Embryonic facial prominence (tissue), 1 donor: ENCODE results near the gene SSRP1.
"Not testable (repeated sequence)": the region's sequence is repeated elsewhere in the genome, so short reads cannot be mapped to it uniquely, and the experiment has no call there.

Source experiments
- DNase-seq: peaks from one replicate; pipeline ENCODE4 v3.0.0-alpha.2; 2016; ENCODE audit errors: extremely low spot score

Gene SSRP1

DNA sequence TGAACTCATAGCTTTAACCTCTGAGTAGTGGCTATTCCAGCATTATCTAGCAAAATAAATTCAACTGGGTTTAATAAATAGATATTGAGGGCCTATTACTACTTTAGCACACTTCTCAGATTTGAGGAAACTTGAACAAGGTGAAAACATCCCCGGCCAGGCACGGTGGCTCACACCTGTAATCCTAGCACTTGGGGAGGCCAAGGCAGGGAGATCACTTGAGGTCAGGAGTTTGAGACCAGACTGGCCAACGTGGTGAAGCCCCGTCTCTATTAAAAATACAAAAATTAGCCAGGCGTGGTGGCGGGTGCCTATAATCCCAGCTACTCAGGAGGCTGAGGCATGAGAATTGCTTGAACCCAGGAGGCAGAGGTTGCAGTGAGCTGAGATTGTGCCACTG, 1.2 kb upstream of the SSRP1 start:
- not testable (repeated sequence) for DNase-seq

DNA sequence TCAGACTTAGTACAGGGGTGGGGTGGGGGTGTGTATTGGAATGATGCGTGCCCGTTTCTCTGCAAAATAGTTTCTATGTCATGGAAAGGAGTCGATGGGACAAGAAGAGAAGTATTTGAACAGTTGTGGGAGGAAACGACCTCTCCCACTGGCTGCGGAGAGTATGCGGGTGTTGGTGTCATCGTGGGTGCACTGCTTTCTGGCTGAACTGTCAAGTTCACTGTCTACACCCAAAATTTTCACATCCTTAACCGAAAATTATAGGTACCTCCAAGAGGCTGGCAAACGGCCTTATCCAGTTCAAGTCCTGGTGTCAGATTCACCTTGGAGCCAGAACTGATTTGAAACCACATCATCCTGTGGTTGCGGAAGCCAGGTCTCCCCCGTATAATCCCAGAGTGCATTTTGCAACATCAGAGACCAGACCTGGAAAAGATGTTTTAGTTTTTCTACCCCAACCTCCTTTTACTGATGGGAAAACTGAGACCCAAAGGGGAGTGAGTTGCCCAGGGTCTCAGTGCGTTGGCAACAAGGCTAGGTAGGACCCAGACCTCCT, 497 bp upstream of the SSRP1 start:
- no peak for DNase-seq

DNA sequence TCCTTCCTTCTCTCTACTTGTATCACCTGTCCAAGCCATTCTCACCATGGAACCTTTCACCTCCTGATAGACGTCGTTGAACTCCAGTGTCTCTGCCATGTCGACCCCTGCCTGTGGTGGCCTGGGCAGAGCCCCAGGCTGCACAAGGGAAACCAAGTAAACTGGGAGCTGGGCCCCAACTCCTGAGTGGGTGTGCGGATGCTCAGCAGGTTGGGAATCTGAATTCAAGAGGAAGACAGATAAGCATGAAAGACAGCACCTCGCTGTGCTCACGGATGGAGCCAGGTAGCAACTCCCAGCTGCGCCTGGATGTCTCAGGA, 709 bp downstream of the SSRP1 start:
- DNase-seq: no peak

DNA sequence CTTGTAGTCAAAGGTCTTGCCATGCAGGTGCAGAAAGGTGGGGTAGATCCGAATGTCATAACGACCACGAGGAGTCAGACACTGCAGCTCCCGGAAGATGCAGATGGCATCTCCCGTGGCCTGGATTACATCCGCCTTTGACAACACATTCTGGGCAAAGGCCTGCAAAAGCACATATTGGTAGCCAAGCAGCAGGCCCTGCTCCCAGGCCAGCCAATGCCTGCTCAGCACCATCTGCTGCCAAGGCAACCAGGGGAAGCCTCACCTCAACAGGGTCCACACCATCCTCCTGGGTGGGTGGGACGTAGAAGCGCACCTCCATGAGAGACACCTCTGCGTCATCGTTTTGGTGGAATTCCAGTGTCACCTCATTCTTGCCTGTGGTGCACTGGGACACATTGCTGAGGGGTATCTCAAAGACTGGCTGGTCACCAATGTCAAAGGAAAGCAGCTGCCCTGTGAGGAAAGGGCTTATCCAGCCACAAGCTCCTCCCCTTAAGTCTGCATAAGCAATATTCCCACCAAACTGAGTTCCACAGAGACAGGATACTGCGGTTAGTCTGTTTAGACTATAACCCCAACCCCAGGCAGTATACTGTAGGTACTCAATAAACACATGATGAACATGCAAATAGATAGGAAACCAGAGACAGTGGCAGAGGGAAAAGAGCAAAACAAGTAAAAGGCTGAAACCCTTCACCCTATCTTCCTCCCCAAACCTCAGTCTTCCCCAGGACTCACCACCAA, 2.8 kb downstream of the SSRP1 start:
- no peak for DNase-seq

DNA sequence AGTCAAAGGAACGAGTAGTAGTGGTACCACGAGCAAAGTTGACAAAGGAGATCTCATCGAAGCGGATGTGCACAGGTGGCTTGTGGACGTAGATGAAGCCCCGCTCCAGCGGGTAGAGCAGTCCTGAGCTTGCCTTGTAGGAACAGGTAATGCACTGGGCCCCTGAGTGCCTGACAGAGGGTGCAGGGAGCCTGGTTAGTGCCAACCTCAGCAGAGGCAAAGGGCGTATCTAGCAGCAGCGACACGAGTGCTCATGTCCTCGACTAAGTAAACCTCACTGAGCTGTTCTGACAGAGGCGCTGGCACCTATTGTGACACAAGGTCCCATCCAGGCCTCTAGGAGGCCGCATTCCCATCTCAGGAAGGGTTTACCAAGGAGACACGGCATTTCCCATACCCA, 4.0 kb downstream of the SSRP1 start:
- DNase-seq: no peak

DNA sequence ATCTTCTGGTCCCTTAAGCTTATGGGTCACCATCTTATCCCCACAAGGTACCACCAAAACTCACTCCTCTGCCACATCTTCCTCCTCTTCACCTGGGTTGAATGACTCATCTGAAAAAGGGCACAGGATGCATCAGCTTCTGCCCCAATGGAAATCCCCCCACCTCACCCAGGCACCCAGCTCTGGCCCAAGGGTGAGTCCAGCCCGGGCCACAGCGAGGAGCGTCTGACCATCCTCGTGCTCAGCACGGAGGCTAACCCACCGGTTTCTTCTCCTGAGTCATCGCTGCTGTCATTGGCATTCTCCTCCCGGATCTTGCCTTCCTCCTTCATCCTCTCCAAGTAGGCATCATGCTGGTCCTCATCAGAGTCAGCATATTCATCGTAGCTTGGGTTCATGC, 5.7 kb downstream of the SSRP1 start:
- no peak for DNase-seq

DNA sequence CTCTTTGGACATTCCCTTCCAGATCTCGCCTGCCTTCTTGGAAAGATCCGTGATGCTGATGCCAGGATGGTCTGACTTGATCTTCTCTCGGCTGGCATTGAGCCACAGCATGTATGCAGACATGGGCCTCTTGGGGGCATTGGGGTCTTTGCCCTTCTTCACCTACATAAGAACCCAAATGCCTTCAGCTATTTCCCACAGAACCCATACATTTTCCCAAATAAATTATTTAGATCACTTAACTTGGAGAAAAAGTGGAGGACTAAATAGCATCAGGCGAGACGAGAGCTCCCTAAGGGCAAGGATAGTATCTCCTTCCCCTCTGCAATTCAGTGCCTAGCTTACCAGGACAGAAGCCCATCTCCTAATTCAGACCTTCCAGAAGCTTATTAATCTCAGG, 8.0 kb downstream of the SSRP1 start:
- DNase-seq: no peak

DNA sequence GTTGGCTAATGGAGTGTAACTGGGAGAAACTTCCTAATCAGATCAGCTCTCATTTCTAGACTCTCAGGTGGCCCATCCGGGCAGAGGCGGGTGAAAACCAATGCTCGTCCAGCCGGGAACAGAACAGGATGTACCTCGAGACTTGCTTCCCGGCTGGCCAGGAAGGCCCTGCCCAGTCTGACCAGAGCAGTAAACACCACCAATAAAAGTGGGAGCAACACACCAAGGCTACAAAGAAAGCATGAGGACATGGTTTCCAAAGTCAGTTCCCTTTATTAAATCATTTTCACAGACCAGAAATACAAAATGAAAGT, 10.0 kb downstream of the SSRP1 start:
- no peak for DNase-seq

DNA sequence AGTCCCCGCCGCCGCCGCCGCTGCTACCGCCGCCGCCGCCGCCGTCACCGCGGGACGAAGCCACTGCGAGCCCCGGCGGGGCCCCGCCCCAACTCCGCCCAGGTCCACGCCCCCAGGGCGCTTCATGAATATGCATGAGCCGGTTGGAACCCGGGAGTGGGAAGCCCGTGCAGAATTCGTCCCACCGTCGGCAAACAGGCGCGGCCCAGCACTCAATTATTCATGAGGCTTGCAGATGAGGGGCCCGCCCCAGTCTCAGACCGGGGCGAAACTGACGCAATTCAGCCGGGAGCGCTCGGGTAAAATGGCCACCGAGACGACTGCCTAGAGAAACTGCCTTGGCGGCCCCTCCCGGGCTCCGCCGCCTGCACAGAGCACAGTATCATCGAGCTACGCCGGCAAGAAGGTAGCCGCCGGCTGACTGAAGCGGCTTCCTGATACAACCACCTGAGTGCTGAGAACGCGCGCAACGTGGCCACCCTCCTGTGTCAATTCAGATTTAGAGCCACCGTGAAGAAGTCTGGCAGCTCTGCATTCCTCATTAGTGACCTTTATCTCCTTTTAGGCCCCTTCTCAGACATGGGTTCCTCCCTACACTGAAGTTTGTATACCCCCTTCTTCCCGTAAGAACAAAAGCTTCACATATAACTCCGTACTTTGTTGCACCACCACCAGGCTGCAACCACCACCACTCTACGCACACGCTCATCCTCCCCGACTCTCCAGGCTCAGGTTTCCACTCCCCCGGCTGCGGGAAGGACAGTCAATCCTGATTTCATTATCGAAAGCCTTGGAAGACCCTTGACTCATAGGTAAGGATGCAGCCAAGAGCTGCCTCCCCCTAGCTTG, 10.6 kb downstream of the SSRP1 start, which contains the start of gene TNKS1BP1:
TSS of gene TNKS1BP1 (minus strand) at position 67 of the 849 bp plus-strand sequence. CDS start 3,067 bp downstream, outside the sequence.
- peak; percentile 97 for DNase-seq

DNA sequence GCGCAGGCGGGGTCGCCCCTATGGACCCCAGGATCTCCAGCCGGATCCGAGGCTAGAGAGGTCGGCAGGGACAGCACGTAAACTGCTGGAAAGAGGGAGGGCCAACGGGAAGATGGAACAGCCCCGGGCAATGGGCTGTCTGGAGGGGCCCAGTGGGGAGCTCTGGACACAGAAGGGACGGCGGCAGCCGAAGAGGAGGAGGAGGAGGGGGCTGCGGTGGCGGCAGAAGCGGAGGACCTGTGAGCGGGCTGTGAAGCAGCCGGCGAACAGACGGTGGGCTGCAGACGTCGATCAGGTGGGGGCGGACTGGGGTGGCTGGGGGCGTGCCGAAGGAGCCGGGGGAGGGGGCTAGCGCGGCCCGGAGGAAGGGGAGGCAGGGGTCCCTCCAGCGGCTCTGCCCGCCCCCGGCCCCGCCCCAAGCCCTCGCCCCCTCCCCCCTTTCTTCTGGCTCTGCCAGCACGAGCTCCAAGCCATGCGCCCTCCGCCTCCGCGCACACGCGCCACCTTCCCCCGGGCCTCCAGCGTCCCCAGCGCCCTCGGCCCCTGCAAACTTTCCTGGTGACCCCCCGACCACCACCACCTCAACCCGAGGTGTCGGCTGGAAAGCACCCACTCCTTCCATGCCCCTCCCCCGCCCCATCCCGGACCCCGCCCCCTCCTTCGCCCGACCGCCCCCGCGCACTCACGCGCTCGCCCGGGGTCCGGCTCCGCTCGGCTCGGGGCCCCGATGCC, 11.4 kb downstream of the SSRP1 start:
- peak; percentile 79 for DNase-seq

DNA sequence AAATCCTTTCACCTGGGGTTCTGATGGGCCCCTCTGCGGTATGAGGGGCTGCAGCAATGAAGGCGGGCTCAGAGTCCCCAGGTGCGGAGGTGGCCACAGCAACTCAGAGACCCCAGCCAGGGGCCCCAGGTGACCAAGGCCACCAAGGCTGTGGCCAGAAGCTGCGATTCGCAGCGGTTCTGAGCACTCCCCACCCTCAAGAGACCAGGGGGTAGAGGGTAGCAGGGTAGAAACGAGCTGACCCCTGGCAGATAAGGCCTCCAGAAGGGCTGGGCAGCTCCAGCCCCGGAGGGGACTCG, 11.9 kb downstream of the SSRP1 start:
- no peak for DNase-seq

DNA sequence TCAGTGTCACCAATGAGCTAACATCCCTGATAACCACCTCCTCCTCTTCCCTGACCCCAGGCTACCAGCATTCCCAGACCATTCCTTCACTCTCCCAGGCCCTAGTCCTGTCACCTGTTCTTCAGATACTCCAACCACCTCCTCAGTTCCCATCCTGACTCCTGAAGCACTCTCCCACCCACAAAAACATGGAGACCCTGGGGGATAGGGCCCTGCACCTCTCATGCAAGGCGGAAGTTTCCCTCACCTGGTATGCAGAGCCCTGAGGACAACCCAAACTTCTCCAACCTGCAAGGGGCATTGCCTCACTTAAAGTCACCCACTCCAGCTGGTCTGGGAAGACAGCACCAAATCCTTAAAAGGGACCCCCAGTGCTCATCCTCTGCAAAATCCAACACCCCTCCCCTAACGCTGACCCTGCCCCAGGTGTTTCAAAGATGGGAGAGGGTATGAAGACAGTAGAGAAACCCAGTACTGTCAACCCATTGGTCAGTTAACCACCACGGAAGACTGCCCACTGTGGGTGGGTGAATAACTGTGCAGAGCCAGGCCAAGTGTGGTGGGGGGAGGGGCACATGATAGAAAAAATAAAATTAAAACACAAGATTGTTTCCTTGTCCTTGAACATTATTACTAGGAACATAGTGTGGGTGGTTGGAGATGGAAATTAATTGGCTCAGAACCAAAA, 12.4 kb downstream of the SSRP1 start:
- no peak for DNase-seq

DNA sequence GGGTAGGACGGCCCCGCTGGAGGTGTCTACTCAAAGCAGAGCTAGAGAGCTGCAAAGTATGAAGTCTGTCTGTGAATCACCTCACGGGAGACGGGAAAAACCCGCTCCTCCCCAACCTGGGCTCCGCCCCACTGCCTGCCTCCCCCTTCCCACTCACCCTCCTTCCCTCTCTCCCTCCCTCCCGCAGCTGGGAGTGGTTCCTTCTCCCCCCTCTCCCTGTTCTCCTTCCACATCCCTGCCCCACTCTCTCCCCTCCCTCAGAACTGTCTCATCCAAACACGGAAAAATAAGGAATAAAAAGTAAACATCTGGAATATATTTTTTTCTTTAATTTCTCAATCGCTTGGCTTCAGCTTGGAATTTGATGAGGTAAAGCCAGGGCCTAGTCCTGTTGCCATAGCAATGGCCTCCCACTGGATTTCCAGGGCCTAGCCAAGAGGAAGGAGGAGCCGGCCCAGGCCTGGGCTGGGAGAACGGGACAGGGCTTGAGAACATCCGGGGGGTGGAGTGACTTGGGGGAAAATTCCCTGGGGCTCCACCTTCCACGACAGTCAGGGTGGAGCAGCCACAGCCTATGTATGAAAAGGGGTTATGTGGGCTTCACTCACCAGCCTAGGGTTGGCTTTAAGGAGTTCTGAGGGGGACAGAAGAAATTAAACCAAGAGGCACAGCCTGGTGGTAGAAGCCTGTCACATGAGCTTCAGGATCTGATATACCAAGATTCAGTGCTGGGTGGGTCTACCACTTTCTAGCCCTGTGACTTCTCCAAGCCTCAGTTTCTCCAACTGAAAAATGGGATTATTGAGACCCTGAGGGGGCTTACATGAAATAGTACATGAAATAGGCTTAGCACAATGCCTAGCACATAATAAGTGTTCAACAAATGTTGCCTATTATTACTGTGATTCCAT, 13.2 kb downstream of the SSRP1 start:
- peak; percentile 92 for DNase-seq

DNA sequence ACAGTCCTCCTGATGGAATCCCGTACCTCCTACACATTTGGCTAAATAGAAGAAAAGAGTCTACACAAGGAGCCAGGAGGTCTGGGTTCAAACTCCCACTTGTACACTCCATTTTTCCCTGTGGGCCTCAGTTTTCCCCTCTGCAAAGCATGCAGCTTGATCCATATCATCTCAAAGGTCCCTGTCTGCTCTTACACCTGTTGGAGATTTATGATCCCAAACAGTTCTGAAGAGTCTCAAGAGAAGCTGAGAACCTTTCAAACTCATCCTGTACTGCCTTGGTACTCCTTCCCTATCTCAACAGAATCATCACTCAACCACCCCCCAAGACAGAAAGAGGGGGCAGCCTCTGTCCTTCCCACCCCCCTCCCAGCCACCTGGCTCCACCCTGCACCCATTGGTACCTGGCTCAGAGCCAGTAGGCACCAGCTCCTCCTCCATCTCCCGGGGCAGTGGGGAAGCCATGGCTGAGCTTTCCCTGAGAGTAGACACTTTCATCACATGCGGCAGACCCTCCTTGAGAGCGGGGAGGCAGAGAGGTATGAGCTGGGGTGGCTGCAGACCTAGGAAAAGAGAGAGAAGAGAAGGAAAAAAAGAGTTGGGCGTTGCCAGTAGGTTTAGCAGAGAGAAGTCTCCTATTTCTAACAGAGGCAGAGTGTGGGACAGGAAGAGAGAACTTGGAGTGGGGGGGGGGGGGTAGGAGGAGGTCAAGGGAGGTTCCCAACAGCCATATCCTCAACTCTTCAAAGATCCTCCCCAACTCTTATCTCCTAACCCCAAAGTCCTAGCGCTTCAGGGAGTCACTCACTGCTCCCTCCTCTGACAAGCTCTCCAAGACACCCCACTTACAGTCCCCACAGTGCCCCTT, 14.1 kb downstream of the SSRP1 start:
- DNase-seq: no peak

DNA sequence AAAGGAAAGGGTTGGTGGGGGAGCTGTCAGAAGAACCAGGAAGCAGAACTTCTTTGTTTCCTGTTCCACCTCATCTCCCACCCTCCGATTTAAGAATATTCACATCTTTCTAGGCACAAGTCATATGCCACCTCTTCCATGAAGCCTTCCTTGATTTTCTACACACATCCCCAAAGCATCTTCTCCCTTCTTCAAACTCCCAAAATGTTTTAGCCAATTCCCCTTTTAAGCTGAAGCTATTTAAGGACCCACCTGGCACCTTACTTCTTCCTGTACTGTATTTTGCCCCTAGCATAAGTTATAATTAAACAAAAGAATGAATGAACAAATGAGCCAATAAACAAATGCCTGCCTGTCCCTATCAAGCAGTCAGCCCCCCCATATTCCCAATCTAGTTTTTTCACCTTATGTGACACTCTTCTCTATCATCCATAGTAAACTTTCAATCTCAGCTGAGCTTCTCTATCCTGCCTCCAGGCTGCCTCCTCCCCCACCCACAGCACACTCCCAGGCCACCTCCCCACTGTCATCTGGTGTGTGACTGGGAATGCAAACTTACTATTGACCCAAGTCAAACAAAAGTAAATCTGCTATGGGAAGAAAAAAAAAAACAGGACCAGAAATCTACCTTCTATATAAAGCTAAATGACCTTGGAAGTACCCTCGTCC, 14.8 kb downstream of the SSRP1 start:
- no peak for DNase-seq

DNA sequence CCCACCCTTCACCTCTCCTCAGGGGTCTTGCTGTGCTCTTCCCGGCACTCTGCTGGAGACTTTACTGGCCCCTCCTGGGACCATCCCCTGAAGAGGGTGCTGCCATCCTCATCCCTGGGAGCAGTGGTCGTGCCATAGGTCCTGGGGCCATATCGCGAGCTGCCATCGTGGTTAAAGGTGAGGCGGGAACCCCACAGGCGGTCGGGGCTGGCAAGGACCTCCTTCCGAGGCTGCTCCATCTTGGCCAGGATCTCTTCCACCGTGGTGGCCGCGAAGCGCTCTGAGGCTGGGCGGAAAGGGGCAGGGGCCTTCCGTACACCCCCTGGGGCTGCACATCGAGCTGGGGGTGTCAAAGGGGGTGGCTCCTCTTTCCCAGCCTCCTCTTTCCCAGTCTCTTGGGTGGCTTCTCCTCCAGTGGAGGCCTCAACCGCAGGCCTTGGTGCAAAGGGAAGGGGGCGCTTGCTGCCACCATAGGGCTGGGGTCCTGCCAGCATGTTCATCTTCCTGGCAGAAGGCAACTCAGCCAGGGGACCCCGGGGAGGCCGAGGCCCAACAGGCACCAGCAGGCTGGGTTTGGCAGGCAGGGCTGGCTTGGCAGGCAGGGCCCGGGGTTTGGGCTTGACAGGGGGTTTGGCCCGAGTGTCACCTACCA, 15.5 kb downstream of the SSRP1 start:
- DNase-seq: no peak

DNA sequence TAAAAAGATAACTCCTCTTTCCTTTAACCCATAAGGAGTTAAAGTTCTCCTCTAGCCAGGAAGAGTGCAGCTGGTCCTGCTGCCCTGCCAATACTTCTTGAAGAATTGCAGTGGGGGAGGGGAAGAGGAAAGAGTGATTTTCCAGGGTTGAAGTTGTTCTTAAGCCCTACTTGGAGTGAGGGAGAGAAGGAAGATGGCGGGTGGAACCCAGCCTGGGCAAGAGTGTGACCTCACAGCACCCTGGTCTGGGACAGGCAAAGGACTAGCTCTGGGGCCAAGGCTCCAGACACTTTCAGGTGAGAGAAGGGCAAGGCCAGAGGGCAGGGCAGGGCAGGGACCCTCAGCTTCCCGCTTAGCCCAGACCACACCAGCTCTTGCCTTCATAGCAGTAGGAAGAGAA, 17.5 kb downstream of the SSRP1 start:
- DNase-seq: no peak

DNA sequence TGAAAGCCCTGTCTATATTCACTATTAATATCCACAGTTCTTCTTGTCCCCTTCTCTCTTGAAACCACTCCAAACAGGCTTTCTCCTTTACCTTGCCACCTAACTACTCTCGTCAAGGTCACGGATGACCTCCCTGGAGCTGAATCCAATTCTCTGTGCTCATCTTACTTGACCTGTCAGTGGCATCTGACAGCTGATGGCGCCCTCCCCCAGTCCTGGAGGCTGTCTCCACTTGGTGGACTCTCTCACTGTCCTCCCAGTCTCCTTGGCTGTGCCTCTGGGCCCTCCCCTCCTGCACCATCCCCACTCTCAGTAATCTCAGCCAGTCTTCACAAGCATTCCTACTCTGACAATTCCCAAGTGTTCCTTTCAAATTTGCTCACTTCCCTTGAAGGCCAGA, 19.7 kb downstream of the SSRP1 start:
- DNase-seq: no peak

DNA sequence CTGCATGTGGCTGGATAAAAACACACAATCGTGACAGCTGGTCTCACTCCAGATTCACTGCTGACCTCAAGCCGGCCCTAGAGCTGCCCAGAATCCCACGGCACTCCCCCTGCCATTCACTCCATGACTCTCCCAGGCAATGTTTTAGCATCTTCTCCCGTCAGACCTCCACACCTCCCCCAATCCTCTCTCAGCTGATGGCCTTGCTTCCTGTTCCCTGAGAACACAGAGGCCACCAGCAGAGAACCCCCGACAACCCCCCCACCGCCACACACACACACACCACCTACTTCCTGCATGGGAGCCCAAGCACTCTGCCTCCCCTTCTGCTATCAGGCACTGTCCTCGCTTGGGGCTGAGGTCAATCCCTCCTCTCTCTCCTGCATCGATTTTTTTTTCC, 20.2 kb downstream of the SSRP1 start:
- no peak for DNase-seq
